WTC11 (cell line): Measurements from ENCODE around the gene PALB2. TPM values are rescaled to one million over a fixed set of nuclear protein-coding genes. Genes with fewer than 3 reads are reported as not detected.
"Not testable (repeated sequence)": the region's sequence is repeated elsewhere in the genome, so short reads cannot be mapped to it uniquely, and the experiment has no call there.

Experiments used
- ATAC-seq: fragments of 200-7000 bp; cut with Tn5 transposase; 2 replicates; pipeline ENCODE4 v1.10.0; 2021; ENCODE audit warnings: mild to moderate bottlenecking, moderate library complexity
- CTCF ChIA-PET: fragments of 300-600 bp; sonication (Branson Sonifier 250); formaldehyde crosslinking; loops from one replicate; lab custom pipeline; 2021; ENCODE audit warnings: antibody characterized with exemption; lab: Charles Lee
- POLR2A ChIA-PET: fragments of 350-600 bp; sonication (Branson Sonifier 250); formaldehyde crosslinking; loops from one replicate; lab custom pipeline; 2021; ENCODE audit warnings: antibody characterized with exemption; lab: Charles Lee
- DNase-seq: peaks from one replicate; pipeline ENCODE4 v3.0.0; 2021; ENCODE audit warnings: low spot score
- H3K27ac Mint-ChIP-seq: 2 replicates; pipeline ENCODE4 v1.8.0; 2021; ENCODE audit warnings: mixed read lengths
- H3K27me3 Mint-ChIP-seq: 2 replicates; pipeline ENCODE4 v1.8.0; 2021; ENCODE audit warnings: low read depth, mild to moderate bottlenecking, moderate library complexity, mixed read lengths
- H3K36me3 Mint-ChIP-seq: 2 replicates; pipeline ENCODE4 v1.8.0; 2021; ENCODE audit warnings: mixed read lengths
- H3K4me1 Mint-ChIP-seq: 2 replicates; pipeline ENCODE4 v1.8.0; 2022; ENCODE audit warnings: mixed read lengths
- H3K4me3 Mint-ChIP-seq: 2 replicates; pipeline ENCODE4 v1.8.0; 2021; ENCODE audit warnings: mild to moderate bottlenecking, moderate library complexity, mixed read lengths
- H3K9me3 Mint-ChIP-seq: 2 replicates; pipeline ENCODE4 v1.8.0; 2021; ENCODE audit warnings: mixed read lengths
- AFF4 ChIP-seq: sonication (generic); formaldehyde crosslinking; IDR thresholded peaks from 2 replicates; pipeline ENCODE4 v1.8.1; 2023; ENCODE audit warnings: mild to moderate bottlenecking, missing genetic modification reagents, borderline replicate concordance
- CTCF ChIP-seq: fragments of 200-600 bp; IDR thresholded peaks from 2 replicates; pipeline ENCODE4 v1.8.0; 2022; ENCODE audit warnings: antibody characterized with exemption
- E2F4 ChIP-seq: sonication (generic); formaldehyde crosslinking; IDR thresholded peaks from 2 replicates; pipeline ENCODE4 v1.8.1; 2022; ENCODE audit warnings: low read depth, mild to moderate bottlenecking, moderate library complexity, missing genetic modification reagents, borderline replicate concordance
- FOXJ3 ChIP-seq: sonication (generic); formaldehyde crosslinking; IDR thresholded peaks from 2 replicates; pipeline ENCODE4 v1.9.0; 2021; ENCODE audit warnings: missing genetic modification reagents, mild to moderate bottlenecking, borderline replicate concordance
- FOXK1 ChIP-seq: sonication (generic); formaldehyde crosslinking; IDR thresholded peaks from 2 replicates; pipeline ENCODE4 v1.8.0; 2022; ENCODE audit warnings: mild to moderate bottlenecking, moderate library complexity, missing genetic modification reagents
- NFATC4 ChIP-seq: fragments of 250-450 bp; sonication (Bioruptor Pico); IDR thresholded peaks from 2 replicates; pipeline ENCODE4 v1.9.0; 2021; ENCODE audit warnings: mild to moderate bottlenecking
- OVOL2 ChIP-seq: fragments of 250-450 bp; sonication (Bioruptor Pico); IDR thresholded peaks from 2 replicates; pipeline ENCODE4 v1.9.0; 2021; ENCODE audit warnings: mild to moderate bottlenecking, borderline replicate concordance
- PRRX2 ChIP-seq: fragments of 250-450 bp; sonication (Bioruptor Pico); IDR thresholded peaks from 2 replicates; pipeline ENCODE4 v1.8.0; 2021; ENCODE audit warnings: mild to moderate bottlenecking
- RELA ChIP-seq: sonication (generic); formaldehyde crosslinking; IDR thresholded peaks from 2 replicates; pipeline ENCODE4 v1.8.1; 2022; ENCODE audit warnings: missing genetic modification reagents, mild to moderate bottlenecking, borderline replicate concordance
- SMAD4 ChIP-seq: sonication (generic); formaldehyde crosslinking; IDR thresholded peaks from 2 replicates; pipeline ENCODE4 v1.8.0; 2022; ENCODE audit warnings: mild to moderate bottlenecking, missing genetic modification reagents
- SP1 ChIP-seq: sonication (generic); formaldehyde crosslinking; conservative IDR thresholded peaks from 2 replicates; pipeline ENCODE4 v1.8.1; 2022; ENCODE audit warnings: missing genetic modification reagents
- TEAD4 ChIP-seq: sonication (generic); formaldehyde crosslinking; IDR thresholded peaks from 2 replicates; pipeline ENCODE4 v1.8.0; 2022; ENCODE audit warnings: mild to moderate bottlenecking, missing genetic modification reagents
- TP53 ChIP-seq: sonication (generic); formaldehyde crosslinking; IDR thresholded peaks from 2 replicates; pipeline ENCODE4 v1.8.1; 2023; ENCODE audit warnings: mild to moderate bottlenecking, missing genetic modification reagents
- USF2 ChIP-seq: sonication (generic); formaldehyde crosslinking; IDR thresholded peaks from 2 replicates; pipeline ENCODE4 v1.8.1; 2023; ENCODE audit warnings: mild to moderate bottlenecking, missing genetic modification reagents, moderate library complexity
- ZNF232 ChIP-seq: sonication (generic); formaldehyde crosslinking; IDR thresholded peaks from 2 replicates; pipeline ENCODE4 v1.8.0; 2022; ENCODE audit warnings: mild to moderate bottlenecking, missing genetic modification reagents
- ZNF512 ChIP-seq: sonication (generic); formaldehyde crosslinking; IDR thresholded peaks from 2 replicates; pipeline ENCODE4 v1.8.1; 2022; ENCODE audit warnings: missing genetic modification reagents, borderline replicate concordance
- total RNA-seq: library from RNA; stranded (reverse); gene quantifications from 3 replicates; pipeline ENCODE4 v1.2.3, GENCODE V29; 2021
- TF ChIP-seq, protein P1 (sequence below): sonication (generic); formaldehyde crosslinking; IDR thresholded peaks from 2 replicates; pipeline ENCODE4 v1.8.1; 2023; ENCODE audit warnings: mild to moderate bottlenecking, moderate library complexity, missing genetic modification reagents
- TF ChIP-seq, protein P2 (sequence below): fragments of 250-450 bp; sonication (Bioruptor Pico); IDR thresholded peaks from 2 replicates; pipeline ENCODE4 v1.9.0; 2021; ENCODE audit warnings: moderate library complexity, mild to moderate bottlenecking, inconsistent platforms, borderline replicate concordance
- TF ChIP-seq, protein P3 (sequence below): sonication (generic); formaldehyde crosslinking; IDR thresholded peaks from 2 replicates; pipeline ENCODE4 v1.8.0; 2023; ENCODE audit warnings: mild to moderate bottlenecking, missing genetic modification reagents

The PALB2 gene
- total RNA-seq, 1 experiment from 2014 or later, result 32.1 TPM

- TF ChIP-seq, protein P1, sequence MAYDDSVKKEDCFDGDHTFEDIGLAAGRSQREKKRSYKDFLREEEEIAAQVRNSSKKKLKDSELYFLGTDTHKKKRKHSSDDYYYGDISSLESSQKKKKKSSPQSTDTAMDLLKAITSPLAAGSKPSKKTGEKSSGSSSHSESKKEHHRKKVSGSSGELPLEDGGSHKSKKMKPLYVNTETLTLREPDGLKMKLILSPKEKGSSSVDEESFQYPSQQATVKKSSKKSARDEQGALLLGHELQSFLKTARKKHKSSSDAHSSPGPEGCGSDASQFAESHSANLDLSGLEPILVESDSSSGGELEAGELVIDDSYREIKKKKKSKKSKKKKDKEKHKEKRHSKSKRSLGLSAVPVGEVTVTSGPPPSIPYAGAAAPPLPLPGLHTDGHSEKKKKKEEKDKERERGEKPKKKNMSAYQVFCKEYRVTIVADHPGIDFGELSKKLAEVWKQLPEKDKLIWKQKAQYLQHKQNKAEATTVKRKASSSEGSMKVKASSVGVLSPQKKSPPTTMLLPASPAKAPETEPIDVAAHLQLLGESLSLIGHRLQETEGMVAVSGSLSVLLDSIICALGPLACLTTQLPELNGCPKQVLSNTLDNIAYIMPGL (CRISPR knock-in tag), result no peak
- TF ChIP-seq, protein P2, sequence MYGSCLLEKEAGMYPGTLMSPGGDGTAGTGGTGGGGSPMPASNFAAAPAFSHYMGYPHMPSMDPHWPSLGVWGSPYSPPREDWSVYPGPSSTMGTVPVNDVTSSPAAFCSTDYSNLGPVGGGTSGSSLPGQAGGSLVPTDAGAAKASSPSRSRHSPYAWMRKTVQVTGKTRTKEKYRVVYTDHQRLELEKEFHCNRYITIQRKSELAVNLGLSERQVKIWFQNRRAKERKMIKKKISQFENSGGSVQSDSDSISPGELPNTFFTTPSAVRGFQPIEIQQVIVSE (CRISPR knock-in tag), result no peak
Observed at GRCh38 chr16:23611936-23612335, 29.2 kb downstream of the PALB2 start (continued).

DNA sequence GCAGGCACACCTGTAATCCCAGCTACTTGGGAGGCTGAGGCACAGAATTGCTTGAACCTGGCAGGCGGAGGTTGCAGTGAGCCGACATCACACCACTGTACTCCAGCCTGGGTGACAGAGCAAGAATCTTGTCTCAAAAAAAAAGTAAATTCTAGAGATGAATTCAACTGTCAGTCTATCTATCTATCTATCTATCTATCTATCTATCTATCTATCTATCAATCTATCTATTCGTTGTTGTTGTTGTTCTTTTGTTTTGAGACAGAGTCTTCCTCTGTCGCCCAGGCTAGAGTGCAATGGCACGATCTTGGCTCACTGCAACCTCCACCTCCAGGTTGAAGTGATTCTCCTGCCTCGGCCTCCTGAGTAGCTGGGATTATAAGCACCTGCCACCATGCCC, 30.2 kb downstream of the PALB2 start:
- DNase-seq, H3K4me3 Mint-ChIP-seq, CTCF ChIA-PET, H3K4me1 Mint-ChIP-seq, H3K27me3 Mint-ChIP-seq, ATAC-seq, H3K27ac Mint-ChIP-seq, H3K9me3 Mint-ChIP-seq, POLR2A ChIA-PET: not testable (repeated sequence)
- peaks cover 35% of the 10 kb centered on the region for H3K36me3 Mint-ChIP-seq

DNA sequence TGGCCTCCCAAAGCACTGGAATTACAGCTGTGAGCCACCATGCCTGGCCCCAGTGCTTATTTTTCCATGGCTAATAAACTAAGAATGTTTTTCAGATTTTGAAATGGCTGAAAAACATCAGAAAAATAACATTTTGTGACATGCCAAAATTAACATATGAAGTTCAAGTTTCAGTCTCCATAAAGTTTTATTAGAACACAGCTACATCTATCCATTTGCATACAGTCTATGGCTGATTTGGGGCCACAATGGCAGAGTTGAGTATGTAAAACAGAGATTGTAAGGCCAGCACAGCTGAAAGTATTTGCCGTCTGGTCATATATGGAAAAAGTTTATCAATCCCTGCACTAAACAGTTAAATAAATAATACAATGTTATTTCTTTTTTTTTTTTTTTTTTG, 31.2 kb downstream of the PALB2 start:
- H3K4me1 Mint-ChIP-seq, result no peaks in the 10 kb centered on the region
- H3K36me3 Mint-ChIP-seq, result peaks cover 37% of the 10 kb centered on the region
- no peak for ATAC-seq
- no peaks in the 10 kb centered on the region for H3K27me3 Mint-ChIP-seq
- no peak overlapping the region for H3K4me3 Mint-ChIP-seq
- no peaks in the 10 kb centered on the region for H3K9me3 Mint-ChIP-seq
- ChIA-PET CTCF (interaction anchor here (1.2 kb wide), 1 partner anchor 13 kb away, joined by 4 read pairs; the partner anchor contains the start of gene NDUFAB1), POLR2A (no interaction called here)
- H3K27ac Mint-ChIP-seq, result no peak overlapping the region
- DNase-seq, result no peak
- TF ChIP-seq PRRX2 (CRISPR knock-in tag) (no peak), ZNF512 (CRISPR knock-in tag) (no peak), TP53 (CRISPR knock-in tag) (no peak), SMAD4 (CRISPR knock-in tag) (no peak), AFF4 (CRISPR knock-in tag) (no peak), FOXK1 (no peak), SP1 (CRISPR knock-in tag) (no peak), E2F4 (CRISPR knock-in tag) (no peak), OVOL2 (no peak), FOXJ3 (no peak), RELA (no peak), NFATC4 (no peak), USF2 (no peak), CTCF (no peak), TEAD4 (CRISPR knock-in tag) (no peak), ZNF232 (CRISPR knock-in tag) (no peak)
- TF ChIP-seq, protein P3, sequence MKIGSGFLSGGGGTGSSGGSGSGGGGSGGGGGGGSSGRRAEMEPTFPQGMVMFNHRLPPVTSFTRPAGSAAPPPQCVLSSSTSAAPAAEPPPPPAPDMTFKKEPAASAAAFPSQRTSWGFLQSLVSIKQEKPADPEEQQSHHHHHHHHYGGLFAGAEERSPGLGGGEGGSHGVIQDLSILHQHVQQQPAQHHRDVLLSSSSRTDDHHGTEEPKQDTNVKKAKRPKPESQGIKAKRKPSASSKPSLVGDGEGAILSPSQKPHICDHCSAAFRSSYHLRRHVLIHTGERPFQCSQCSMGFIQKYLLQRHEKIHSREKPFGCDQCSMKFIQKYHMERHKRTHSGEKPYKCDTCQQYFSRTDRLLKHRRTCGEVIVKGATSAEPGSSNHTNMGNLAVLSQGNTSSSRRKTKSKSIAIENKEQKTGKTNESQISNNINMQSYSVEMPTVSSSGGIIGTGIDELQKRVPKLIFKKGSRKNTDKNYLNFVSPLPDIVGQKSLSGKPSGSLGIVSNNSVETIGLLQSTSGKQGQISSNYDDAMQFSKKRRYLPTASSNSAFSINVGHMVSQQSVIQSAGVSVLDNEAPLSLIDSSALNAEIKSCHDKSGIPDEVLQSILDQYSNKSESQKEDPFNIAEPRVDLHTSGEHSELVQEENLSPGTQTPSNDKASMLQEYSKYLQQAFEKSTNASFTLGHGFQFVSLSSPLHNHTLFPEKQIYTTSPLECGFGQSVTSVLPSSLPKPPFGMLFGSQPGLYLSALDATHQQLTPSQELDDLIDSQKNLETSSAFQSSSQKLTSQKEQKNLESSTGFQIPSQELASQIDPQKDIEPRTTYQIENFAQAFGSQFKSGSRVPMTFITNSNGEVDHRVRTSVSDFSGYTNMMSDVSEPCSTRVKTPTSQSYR, result no peak
